Peyer's patch (tissue), 4 donors: ENCODE data around the gene FOSL1. TPM values are rescaled to one million over a fixed set of nuclear protein-coding genes. Genes with fewer than 3 reads are reported as not detected.

ENCODE experiments used
- DNase-seq, 3 donors: peaks; one replicate each; pipeline ENCODE4 v3.0.0-alpha.2; 2017 to 2019
- H3K27ac ChIP-seq, 4 donors: fragments of 200-600 bp; sonication (generic); one replicate each; pipeline ENCODE4 v1.5.1; 2016 to 2019
- H3K27me3 ChIP-seq, 2 donors: fragments of 200-600 bp; sonication (generic); one replicate each; pipeline ENCODE4 v1.5.1; 2019
- H3K36me3 ChIP-seq, 3 donors: fragments of 200-600 bp; sonication (generic); one replicate each; pipeline ENCODE4 v1.5.1; 2016 to 2019
- H3K4me1 ChIP-seq, 4 donors: fragments of 200-600 bp; sonication (generic); one replicate each; pipeline ENCODE4 v1.5.1; 2016 to 2019
- H3K4me3 ChIP-seq, 4 donors: fragments of 200-600 bp; sonication (generic); 1 replicate in 3 of 4; 2 replicates in 1 of 4; pipeline ENCODE4 v1.5.1; 2016 to 2019; ENCODE audit warnings: mild to moderate bottlenecking in 1 of 4
- H3K9me3 ChIP-seq, 4 donors: fragments of 200-600 bp; sonication (generic); one replicate each; pipeline ENCODE4 v1.5.1; 2016 to 2019; ENCODE audit warnings: mild to moderate bottlenecking in 1 of 4
- POLR2A ChIP-seq, 2 donors: fragments of 450-650 bp; IDR thresholded peaks; one replicate each; pipeline ENCODE4 v1.5.1; 2017; ENCODE audit warnings: antibody characterized with exemption in 2 of 2, mild to moderate bottlenecking in 2 of 2, moderate library complexity in 2 of 2
- total RNA-seq, 4 donors: library from RNA; depleted of rRNA; stranded (reverse); fragments of >200 nt; gene quantifications; one replicate each; pipeline ENCODE4 v1.1.0, GENCODE V29; 2016
- TF ChIP-seq, protein P1 (sequence below), 6 experiments: fragments of 450-650 bp in 4 of 6; fragments of 200-600 bp in 2 of 6; sonication (generic) in 1 of 6; IDR thresholded peaks; one replicate each; pipeline ENCODE4 v1.5.1; 2017 to 2019; ENCODE audit warnings: antibody characterized with exemption in 6 of 6, mild to moderate bottlenecking in 3 of 6, moderate library complexity in 1 of 6

Gene FOSL1
- total RNA-seq, 4 donors from 2014 or later = 1.5 to 7.4 (median 1.7) TPM; not detected in 1

DNA sequence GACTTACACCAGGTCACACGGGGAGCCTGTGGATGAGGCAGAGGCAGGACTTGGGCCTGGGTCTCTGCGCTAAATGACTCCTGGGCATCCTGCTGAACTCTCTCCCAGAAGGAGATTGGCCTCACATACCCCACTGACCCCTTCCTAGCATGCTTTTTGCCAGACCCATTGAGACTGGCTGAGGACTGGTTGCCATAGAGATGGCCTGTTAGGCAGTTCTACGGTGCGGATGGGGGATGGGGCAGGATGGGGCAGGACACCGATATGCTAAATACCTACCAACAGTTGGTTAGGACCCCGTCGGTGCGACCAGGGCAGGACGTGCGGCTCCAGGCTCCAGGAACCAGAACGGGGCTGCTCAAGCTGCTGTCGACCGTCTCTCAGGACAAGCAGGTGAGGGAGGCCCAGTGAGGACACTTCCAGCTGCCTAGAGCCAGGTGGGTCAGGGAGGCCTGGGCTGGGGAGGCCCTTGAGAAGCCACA lies 45.3 kb upstream of the FOSL1 start, which contains the start of gene TSGA10IP:
TSGA10IP (plus strand) TSS at position 51 of the 482 bp plus-strand sequence; CDS start at position 247, 196 bp downstream.
- no peak within 1 kb of the TSS for H3K4me3 ChIP-seq
- H3K9me3 ChIP-seq = no peaks in the 10 kb centered on the region
- no peaks in the 10 kb centered on the region for H3K36me3 ChIP-seq
- H3K4me1 ChIP-seq = no peaks in the 10 kb centered on the region
- no peak for TF ChIP-seq POLR2A (IDR thresholded peaks at IDR 0.05)
- TF ChIP-seq, protein P1, sequence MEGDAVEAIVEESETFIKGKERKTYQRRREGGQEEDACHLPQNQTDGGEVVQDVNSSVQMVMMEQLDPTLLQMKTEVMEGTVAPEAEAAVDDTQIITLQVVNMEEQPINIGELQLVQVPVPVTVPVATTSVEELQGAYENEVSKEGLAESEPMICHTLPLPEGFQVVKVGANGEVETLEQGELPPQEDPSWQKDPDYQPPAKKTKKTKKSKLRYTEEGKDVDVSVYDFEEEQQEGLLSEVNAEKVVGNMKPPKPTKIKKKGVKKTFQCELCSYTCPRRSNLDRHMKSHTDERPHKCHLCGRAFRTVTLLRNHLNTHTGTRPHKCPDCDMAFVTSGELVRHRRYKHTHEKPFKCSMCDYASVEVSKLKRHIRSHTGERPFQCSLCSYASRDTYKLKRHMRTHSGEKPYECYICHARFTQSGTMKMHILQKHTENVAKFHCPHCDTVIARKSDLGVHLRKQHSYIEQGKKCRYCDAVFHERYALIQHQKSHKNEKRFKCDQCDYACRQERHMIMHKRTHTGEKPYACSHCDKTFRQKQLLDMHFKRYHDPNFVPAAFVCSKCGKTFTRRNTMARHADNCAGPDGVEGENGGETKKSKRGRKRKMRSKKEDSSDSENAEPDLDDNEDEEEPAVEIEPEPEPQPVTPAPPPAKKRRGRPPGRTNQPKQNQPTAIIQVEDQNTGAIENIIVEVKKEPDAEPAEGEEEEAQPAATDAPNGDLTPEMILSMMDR (IDR thresholded peaks at IDR 0.05) = no peak
- no peak within 1 kb of the TSS for H3K27ac ChIP-seq
- no peaks in the 10 kb centered on the region for H3K27me3 ChIP-seq
- DNase-seq = no peak

- no peak overlapping the region for H3K27ac ChIP-seq
- H3K4me3 ChIP-seq = no peak overlapping the region
- no peaks in the 10 kb centered on the region for H3K9me3 ChIP-seq
- TF ChIP-seq POLR2A (IDR thresholded peaks at IDR 0.05) = no peak
- TF ChIP-seq, protein P1 (IDR thresholded peaks at IDR 0.05) = no peak
- no peaks in the 10 kb centered on the region for H3K27me3 ChIP-seq
- DNase-seq = no peak
- H3K4me1 ChIP-seq = no peaks in the 10 kb centered on the region
- H3K36me3 ChIP-seq = no peaks in the 10 kb centered on the region
These were observed 44.6 kb upstream of the FOSL1 start for GRCh38 chr11:65944767-65945166.

DNA sequence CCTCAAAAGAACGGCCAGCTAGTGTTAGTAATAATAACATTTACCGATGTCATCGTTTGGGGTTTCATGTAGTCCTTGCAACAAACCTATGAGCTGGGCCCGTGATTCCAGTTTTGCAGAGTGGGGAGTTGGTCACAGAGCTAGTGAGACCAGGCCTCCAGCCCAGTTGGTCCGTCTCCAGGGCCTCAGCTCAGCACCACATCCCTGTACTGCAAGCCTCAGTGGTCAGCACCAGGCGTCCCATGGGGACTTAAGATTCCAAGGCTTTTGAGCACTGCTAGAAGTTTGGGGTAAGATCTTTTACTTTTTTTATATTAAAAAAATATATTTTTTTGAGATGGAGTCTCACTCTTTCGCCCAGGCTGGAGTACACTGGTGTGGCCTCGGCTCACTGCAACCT lies 44.0 kb upstream of the FOSL1 start:
- Histone ChIP-seq H3K4me3 (no peak overlapping the region), H3K4me1 (no peaks in the 10 kb centered on the region), H3K27ac (no peak overlapping the region), H3K36me3 (no peaks in the 10 kb centered on the region), H3K9me3 (no peaks in the 10 kb centered on the region), H3K27me3 (no peaks in the 10 kb centered on the region)
- TF ChIP-seq, protein P1 (IDR thresholded peaks at IDR 0.05) = no peak
- TF ChIP-seq POLR2A (IDR thresholded peaks at IDR 0.05) = no peak
- no peak for DNase-seq

- Histone ChIP-seq H3K4me3 (no peak overlapping the region), H3K36me3 (no peaks in the 10 kb centered on the region), H3K4me1 (no peaks in the 10 kb centered on the region), H3K27me3 (no peaks in the 10 kb centered on the region), H3K9me3 (no peaks in the 10 kb centered on the region), H3K27ac (no peak overlapping the region)
- DNase-seq = no peak
- TF ChIP-seq POLR2A (IDR thresholded peaks at IDR 0.05) = no peak
- TF ChIP-seq, protein P1 (IDR thresholded peaks at IDR 0.05) = no peak
These were observed 42.3 kb upstream of the FOSL1 start for GRCh38 chr11:65942531-65942930.

- DNase-seq = no peak
- Histone ChIP-seq H3K9me3 (no peaks in the 10 kb centered on the region), H3K36me3 (no peaks in the 10 kb centered on the region), H3K27me3 (no peaks in the 10 kb centered on the region), H3K4me1 (no peaks in the 10 kb centered on the region), H3K27ac (no peak overlapping the region), H3K4me3 (no peak overlapping the region)
- TF ChIP-seq, protein P1 (IDR thresholded peaks at IDR 0.05) = no peak
These were observed 41.6 kb upstream of the FOSL1 start for GRCh38 chr11:65941720-65942310.
